Neural crest cell (in vitro differentiated cells): Measurements from ENCODE around the gene OR4D6. TPM values are rescaled to one million over a fixed set of nuclear protein-coding genes. Genes with fewer than 3 reads are reported as not detected.
"Not testable (repeated sequence)": the region's sequence is repeated elsewhere in the genome, so short reads cannot be mapped to it uniquely, and the experiment has no call there.

Source experiments
- DNase-seq: peaks from one replicate; pipeline ENCODE4 v3.0.0; 2021; ENCODE audit warnings: low read depth, mixed read lengths, low spot score
- H3K27ac Mint-ChIP-seq: one replicate; pipeline ENCODE4 v1.8.0; 2021; ENCODE audit warnings: mild to moderate bottlenecking, mixed read lengths; ENCODE audit not compliant: unreplicated experiment
- H3K27me3 Mint-ChIP-seq: 2 replicates; pipeline ENCODE4 v1.8.0; 2021; ENCODE audit warnings: low read depth, mild to moderate bottlenecking, mixed read lengths
- H3K36me3 Mint-ChIP-seq: 2 replicates; pipeline ENCODE4 v1.8.0; 2021; ENCODE audit warnings: low read depth, mild to moderate bottlenecking, mixed read lengths
- H3K4me1 Mint-ChIP-seq: 2 replicates; pipeline ENCODE4 v1.8.0; 2021; ENCODE audit warnings: mixed read lengths
- H3K4me3 Mint-ChIP-seq: one replicate; pipeline ENCODE4 v1.8.0; 2021; ENCODE audit warnings: mild to moderate bottlenecking, mixed read lengths
- H3K9me3 Mint-ChIP-seq: 2 replicates; pipeline ENCODE4 v1.8.0; 2021; ENCODE audit warnings: mixed read lengths
- CTCF ChIP-seq: fragments of 200-600 bp; sonication (generic); conservative IDR thresholded peaks from 2 replicates; pipeline ENCODE4 v1.5.0; 2021; ENCODE audit warnings: antibody characterized with exemption, mild to moderate bottlenecking
- total RNA-seq: library from RNA; stranded (reverse); gene quantifications from 2 replicates; pipeline ENCODE4 v1.2.1, GENCODE V29; 2021

The OR4D6 gene
- total RNA-seq, 1 donor from 2014 or later: not detected

GRCh38 chr11:59436169-59436568, 20.6 kb upstream of the OR4D6 start, which contains the start of gene OR5A1:
Gene OR5A1 (plus strand): TSS chr11:59436469. CDS start chr11:59443169, 6,700 bp downstream.
- no peak within 1 kb of the TSS for H3K4me3 Mint-ChIP-seq
- DNase-seq: no peak
- H3K9me3 Mint-ChIP-seq: no peaks in the 10 kb centered on the region
- H3K27me3 Mint-ChIP-seq: peaks cover 9% of the 10 kb centered on the region
- H3K4me1 Mint-ChIP-seq: no peaks in the 10 kb centered on the region
- H3K27ac Mint-ChIP-seq: no peak within 1 kb of the TSS
- no peak for TF ChIP-seq CTCF
- H3K36me3 Mint-ChIP-seq: no peaks in the 10 kb centered on the region

- no peak for TF ChIP-seq CTCF
- H3K4me3 Mint-ChIP-seq: no peak overlapping the region
- DNase-seq: no peak
- peaks cover 3% of the 10 kb centered on the region for H3K9me3 Mint-ChIP-seq
- peaks cover 2% of the 10 kb centered on the region for H3K27me3 Mint-ChIP-seq
- H3K27ac Mint-ChIP-seq: no peak overlapping the region
- no peaks in the 10 kb centered on the region for H3K4me1 Mint-ChIP-seq
- no peaks in the 10 kb centered on the region for H3K36me3 Mint-ChIP-seq
These were observed 19.0 kb upstream of the OR4D6 start for GRCh38 chr11:59437770-59438169.

- H3K27ac Mint-ChIP-seq, H3K36me3 Mint-ChIP-seq, H3K27me3 Mint-ChIP-seq, DNase-seq, H3K4me3 Mint-ChIP-seq, H3K4me1 Mint-ChIP-seq: not testable (repeated sequence)
- H3K9me3 Mint-ChIP-seq: peaks cover 11% of the 10 kb centered on the region
These were observed 11.1 kb upstream of the OR4D6 start for GRCh38 chr11:59445624-59446023.

GRCh38 chr11:59448484-59448883, 8.3 kb upstream of the OR4D6 start:
- peaks cover 2% of the 10 kb centered on the region for H3K36me3 Mint-ChIP-seq
- no peak for TF ChIP-seq CTCF
- no peak overlapping the region for H3K4me3 Mint-ChIP-seq
- H3K27ac Mint-ChIP-seq: no peak overlapping the region
- no peaks in the 10 kb centered on the region for H3K27me3 Mint-ChIP-seq
- H3K4me1 Mint-ChIP-seq: no peaks in the 10 kb centered on the region
- H3K9me3 Mint-ChIP-seq: peaks cover 8% of the 10 kb centered on the region
- DNase-seq: no peak

- TF ChIP-seq CTCF: no peak
These were observed 3.2 kb downstream of the OR4D6 start for GRCh38 chr11:59459916-59460315.

GRCh38 chr11:59463190-59463641, 6.5 kb downstream of the OR4D6 start:
- H3K9me3 Mint-ChIP-seq: no peaks in the 10 kb centered on the region
- no peak overlapping the region for H3K4me3 Mint-ChIP-seq
- no peaks in the 10 kb centered on the region for H3K36me3 Mint-ChIP-seq

More at GRCh38 chr11:59459916-59460315, 3.2 kb downstream of the OR4D6 start:
- no peak overlapping the region for H3K4me3 Mint-ChIP-seq
- H3K9me3 Mint-ChIP-seq: peaks cover 3% of the 10 kb centered on the region
- H3K27ac Mint-ChIP-seq: no peak overlapping the region
- peaks cover 5% of the 10 kb centered on the region for H3K27me3 Mint-ChIP-seq
- DNase-seq: no peak
- H3K4me1 Mint-ChIP-seq: no peaks in the 10 kb centered on the region
- H3K36me3 Mint-ChIP-seq: no peaks in the 10 kb centered on the region

More at GRCh38 chr11:59463190-59463641, 6.5 kb downstream of the OR4D6 start:
- no peak for TF ChIP-seq CTCF
- DNase-seq: no peak
- Mint-ChIP-seq H3K4me1 (no peaks in the 10 kb centered on the region), H3K27me3 (peaks cover 8% of the 10 kb centered on the region), H3K27ac (no peak overlapping the region)
